CD4-positive, alpha-beta T cell treated with Interleukin-6 for 4 hours (primary cell): ENCODE results near the gene CT45A9.
"Not testable (repeated sequence)": the region's sequence is repeated elsewhere in the genome, so short reads cannot be mapped to it uniquely, and the experiment has no call there.

Experiments used
- DNase-seq: peaks from one replicate; pipeline ENCODE4 v3.0.0-alpha.2; 2020; ENCODE audit warnings: mixed read lengths

The CT45A9 gene

GRCh38 chrX:135871712-135872111, at the start of gene CT45A9:
TSS of gene CT45A9 (minus strand) at chrX:135871812. CDS start at chrX:135868061, 3,751 bp downstream.
- not testable (repeated sequence) for DNase-seq

- DNase-seq: not testable (repeated sequence)
Measured at GRCh38 chrX:135920516-135920915, 48.9 kb upstream of the CT45A9 start.

GRCh38 chrX:135914404-135914803, 42.8 kb upstream of the CT45A9 start:
- no peak for DNase-seq

GRCh38 chrX:135910251-135910650, 38.6 kb upstream of the CT45A9 start:
- no peak for DNase-seq

- DNase-seq: no peak
Measured at GRCh38 chrX:135893294-135893817, 21.7 kb upstream of the CT45A9 start, which contains the start of the genes CT45A10 and SAGE1. TSS of gene CT45A10 (minus strand) at chrX:135893444. CDS start at chrX:135885344, 8,100 bp downstream. TSS of gene SAGE1 (plus strand) at chrX:135893716. CDS start at chrX:135896243, 2,527 bp downstream.

- DNase-seq: no peak
Measured at GRCh38 chrX:135892781-135893180, 21.2 kb upstream of the CT45A9 start.

- DNase-seq: no peak
Measured at GRCh38 chrX:135890087-135890585, 18.5 kb upstream of the CT45A9 start.

GRCh38 chrX:135888976-135889375, 17.4 kb upstream of the CT45A9 start:
- DNase-seq: peak; percentile 18

- not testable (repeated sequence) for DNase-seq
Measured at GRCh38 chrX:135888230-135888629, 16.6 kb upstream of the CT45A9 start.

- DNase-seq: not testable (repeated sequence)
Measured at GRCh38 chrX:135882741-135883140, 11.1 kb upstream of the CT45A9 start.

GRCh38 chrX:135854438-135854837, 17.2 kb downstream of the CT45A9 start, which contains the start of gene CT45A8:
TSS of gene CT45A8 (minus strand) at chrX:135854538. CDS start at chrX:135850783, 3,755 bp downstream.
- not testable (repeated sequence) for DNase-seq

GRCh38 chrX:135837180-135837579, 34.4 kb downstream of the CT45A9 start, which contains the start of gene CT45A7:
TSS of gene CT45A7 (minus strand) at chrX:135837280. CDS start at chrX:135833533, 3,747 bp downstream.
- not testable (repeated sequence) for DNase-seq

GRCh38 chrX:135819912-135820311, 51.7 kb downstream of the CT45A9 start, which contains the start of gene CT45A2:
TSS of gene CT45A2 (minus strand) at chrX:135820012. CDS start at chrX:135816265, 3,747 bp downstream.
- not testable (repeated sequence) for DNase-seq
